Measurements from ENCODE around the gene ECE2.

ECE2 gene

DNA sequence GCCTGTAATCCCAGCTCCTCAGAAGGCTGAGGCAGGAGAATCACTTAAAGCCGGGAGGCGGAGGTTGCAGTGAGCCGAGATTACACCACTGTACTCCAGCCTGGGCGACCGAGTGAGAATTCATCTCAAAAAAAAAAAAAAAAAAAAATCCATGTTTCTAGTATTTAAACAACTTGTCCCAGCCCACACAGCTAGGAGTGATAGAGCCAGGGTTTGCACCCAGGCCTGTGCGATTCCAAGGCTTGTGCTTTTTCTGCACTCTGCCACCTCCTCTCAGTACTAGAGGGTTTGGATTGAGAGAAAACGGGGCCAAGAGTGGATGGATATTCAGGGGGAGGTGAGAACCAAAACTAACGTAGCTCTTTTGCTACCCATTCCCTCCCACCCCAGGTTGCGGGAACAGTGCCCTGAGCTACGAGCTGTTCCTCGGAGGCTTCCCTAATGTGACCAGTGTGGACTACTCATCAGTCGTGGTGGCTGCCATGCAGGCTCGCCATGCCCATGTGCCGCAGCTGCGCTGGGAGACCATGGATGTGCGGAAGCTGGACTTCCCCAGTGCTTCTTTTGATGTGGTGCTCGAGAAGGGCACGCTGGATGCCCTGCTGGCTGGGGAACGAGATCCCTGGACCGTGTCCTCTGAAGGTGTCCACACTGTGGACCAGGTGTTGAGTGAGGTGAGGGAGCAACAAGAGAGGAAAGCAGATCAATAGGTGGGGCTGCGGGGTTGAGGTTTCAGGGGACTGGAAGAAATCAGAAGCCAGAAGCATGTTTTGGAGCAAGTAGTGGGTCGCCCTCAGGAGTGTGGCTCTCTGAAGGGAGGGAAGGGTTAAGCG is 18.5 kb upstream of the ECE2 start:
- no peak overlapping the region for H3K23ac ChIP-seq (ENCODE audit: low read length)
- no peak overlapping the region for H3K4me2 ChIP-seq (ENCODE audit: low read length)
- no peak overlapping the region for H3K4me3 ChIP-seq (ENCODE audit: low read length)
- H2BK120ac ChIP-seq (ENCODE audit: low read depth, low read length): no peak overlapping the region
- WGBS (ENCODE audit: extremely low coverage, insufficient coverage, low lambda C conversion rate): no CpG with 5 or more reads among the region's 23 CpGs
- no peak overlapping the region for H3K4ac ChIP-seq (ENCODE audit: low read depth, low read length)
- H3K27me3 ChIP-seq (ENCODE audit: insufficient read depth, low read length, poor library complexity): peaks cover 17% of the 10 kb centered on the region
- H3K56ac ChIP-seq (ENCODE audit: low read length): no peak overlapping the region
- H2BK15ac ChIP-seq (replicated peaks; ENCODE audit: low read depth): no peak overlapping the region
- no peak overlapping the region for H2BK5ac ChIP-seq (ENCODE audit: low read length)
- no peak overlapping the region for H3K9ac ChIP-seq (ENCODE audit: low read length)
- no peak overlapping the region for H4K5ac ChIP-seq (ENCODE audit: low read length)
- no peak overlapping the region for H4K8ac ChIP-seq (ENCODE audit: low read depth, low read length)
- H2AK5ac ChIP-seq (ENCODE audit: low read length): no peak overlapping the region
- no peaks in the 10 kb centered on the region for H3K79me2 ChIP-seq (ENCODE audit: control insufficient read depth, insufficient read depth, low read length)
- no peaks in the 10 kb centered on the region for H3K36me3 ChIP-seq (ENCODE audit: control insufficient read depth, insufficient read depth, low read length)
- H3K4me1 ChIP-seq (ENCODE audit: control insufficient read depth, low read depth, low read length): no peaks in the 10 kb centered on the region
- no peak overlapping the region for H3K27ac ChIP-seq (ENCODE audit: low read depth, low read length)
- no peak overlapping the region for H3K18ac ChIP-seq (ENCODE audit: low read length)
- no peaks in the 10 kb centered on the region for H3K79me1 ChIP-seq (ENCODE audit: low read length)
- no peak for DNase-seq

DNA sequence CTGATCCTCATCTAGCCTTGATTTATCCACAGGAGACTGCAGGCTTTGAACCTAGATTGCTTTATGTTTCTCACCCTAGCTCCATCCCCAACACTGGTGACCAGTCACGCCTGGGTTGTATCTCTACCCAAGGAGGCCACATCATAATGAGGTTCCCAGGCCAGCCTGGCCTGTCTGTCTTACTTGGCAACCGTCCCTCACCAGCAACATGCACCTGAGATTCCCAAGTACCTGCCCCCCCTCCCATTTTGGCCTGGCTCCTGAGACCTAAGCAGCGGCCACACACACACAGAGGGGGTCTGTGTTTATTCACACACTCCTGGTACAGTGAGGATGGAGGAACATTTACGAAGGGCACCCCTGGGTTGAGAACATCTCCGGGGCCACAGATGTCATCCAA is 16.9 kb upstream of the ECE2 start:
- H3K4me2 ChIP-seq (ENCODE audit: low read length): no peak overlapping the region
- no peaks in the 10 kb centered on the region for H3K36me3 ChIP-seq (ENCODE audit: control insufficient read depth, insufficient read depth, low read length)
- H3K4me3 ChIP-seq (ENCODE audit: low read length): no peak overlapping the region
- H2AK5ac ChIP-seq (ENCODE audit: low read length): no peak overlapping the region
- H2BK15ac ChIP-seq (replicated peaks; ENCODE audit: low read depth): no peak overlapping the region
- H2BK5ac ChIP-seq (ENCODE audit: low read length): no peak overlapping the region
- H3K23ac ChIP-seq (ENCODE audit: low read length): no peak overlapping the region
- H3K56ac ChIP-seq (ENCODE audit: low read length): no peak overlapping the region
- no CpG with 5 or more reads among the region's 5 CpGs for WGBS (ENCODE audit: extremely low coverage, insufficient coverage, low lambda C conversion rate)
- H3K27me3 ChIP-seq (ENCODE audit: insufficient read depth, low read length, poor library complexity): peaks cover 19% of the 10 kb centered on the region
- DNase-seq: no peak
- H3K79me1 ChIP-seq (ENCODE audit: low read length): no peaks in the 10 kb centered on the region
- no peak overlapping the region for H4K5ac ChIP-seq (ENCODE audit: low read length)
- H4K8ac ChIP-seq (ENCODE audit: low read depth, low read length): no peak overlapping the region
- no peak overlapping the region for H3K18ac ChIP-seq (ENCODE audit: low read length)
- H3K4me1 ChIP-seq (ENCODE audit: control insufficient read depth, low read depth, low read length): no peaks in the 10 kb centered on the region
- no peak overlapping the region for H3K9ac ChIP-seq (ENCODE audit: low read length)
- H3K4ac ChIP-seq (ENCODE audit: low read depth, low read length): no peak overlapping the region
- no peak overlapping the region for H2BK120ac ChIP-seq (ENCODE audit: low read depth, low read length)
- no peak overlapping the region for H3K27ac ChIP-seq (ENCODE audit: low read depth, low read length)
- no peaks in the 10 kb centered on the region for H3K79me2 ChIP-seq (ENCODE audit: control insufficient read depth, insufficient read depth, low read length)

DNA sequence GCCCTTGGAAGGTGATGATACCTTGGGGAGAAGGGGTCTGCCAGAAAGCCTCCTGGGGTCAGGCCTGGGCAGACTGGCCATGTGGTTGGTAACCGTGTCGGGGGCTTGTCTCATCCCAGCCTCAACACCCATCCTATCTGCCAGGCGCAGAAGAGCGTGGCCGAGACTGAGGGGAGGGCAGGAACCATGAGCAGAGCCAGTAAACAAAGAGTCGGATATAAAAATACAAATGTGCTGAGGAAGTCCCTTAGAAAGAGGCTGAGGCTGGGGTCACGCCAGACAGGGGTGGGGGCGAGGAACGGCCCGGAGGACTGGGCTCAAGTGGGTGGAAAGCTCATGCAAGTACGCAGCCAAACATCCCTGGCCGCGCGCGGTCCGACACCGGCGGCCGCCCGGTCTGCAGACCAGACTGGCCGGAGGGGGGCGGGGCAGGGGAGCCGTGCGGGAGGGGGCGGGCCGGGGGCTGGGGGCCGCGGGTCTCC is 16.4 kb upstream of the ECE2 start:
- DNase-seq: no peak

DNA sequence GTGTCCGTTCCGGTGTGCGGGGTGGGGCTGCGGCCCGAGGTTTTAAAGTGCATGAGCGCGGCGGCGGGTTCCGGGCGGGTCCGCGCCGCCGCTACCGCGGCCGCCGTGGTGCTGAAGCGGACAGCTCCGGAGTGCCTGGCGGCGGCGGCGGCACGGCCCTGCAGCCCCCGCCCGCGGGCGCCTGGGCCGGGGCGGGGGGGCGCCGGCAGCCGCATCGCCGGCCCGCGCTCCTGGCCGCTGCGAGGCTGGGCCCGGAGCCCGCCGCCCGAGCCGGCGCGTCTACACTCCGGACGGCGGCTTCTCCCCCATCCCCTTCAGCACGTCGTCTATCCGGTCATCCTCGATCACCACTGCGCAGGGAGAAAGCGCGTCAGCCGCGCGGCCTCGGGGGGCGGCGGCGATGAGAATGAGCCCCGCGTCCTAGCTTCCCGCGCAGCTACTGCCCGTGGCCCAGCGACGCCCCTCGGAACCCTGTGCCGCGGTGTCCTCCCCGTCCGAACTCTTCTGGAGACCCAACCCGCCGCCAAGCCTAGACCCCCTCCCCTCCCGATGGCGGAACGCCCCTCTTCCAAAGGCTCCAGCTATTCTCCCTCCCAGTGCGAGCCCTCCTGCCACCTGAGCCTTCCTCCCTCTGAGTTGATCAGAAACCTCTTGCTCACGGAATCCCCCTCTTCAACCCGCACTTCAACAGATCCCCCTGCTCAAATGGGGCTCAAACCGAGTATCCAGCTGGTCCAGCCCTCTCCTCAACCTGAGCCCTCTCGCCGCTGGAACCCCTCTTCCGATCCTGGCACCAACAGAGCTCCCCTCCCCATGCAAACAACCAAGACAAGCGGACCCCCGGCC is 15.7 kb upstream of the ECE2 start:
- Histone ChIP-seq H3K4me2 (ENCODE audit: low read length) (peak overlapping the region; percentile 57), H2BK120ac (ENCODE audit: low read depth, low read length) (no peak overlapping the region), H2BK15ac (replicated peaks; ENCODE audit: low read depth) (no peak overlapping the region), H4K5ac (ENCODE audit: low read length) (no peak overlapping the region), H3K23ac (ENCODE audit: low read length) (no peak overlapping the region), H3K79me2 (ENCODE audit: control insufficient read depth, insufficient read depth, low read length) (no peaks in the 10 kb centered on the region), H2BK5ac (ENCODE audit: low read length) (no peak overlapping the region), H3K27me3 (ENCODE audit: insufficient read depth, low read length, poor library complexity) (peaks cover 19% of the 10 kb centered on the region), H3K36me3 (ENCODE audit: control insufficient read depth, insufficient read depth, low read length) (no peaks in the 10 kb centered on the region), H3K18ac (ENCODE audit: low read length) (no peak overlapping the region), H3K4me3 (ENCODE audit: low read length) (no peak overlapping the region), H3K9ac (ENCODE audit: low read length) (peak overlapping the region; percentile 13), H2AK5ac (ENCODE audit: low read length) (no peak overlapping the region), H3K4me1 (ENCODE audit: control insufficient read depth, low read depth, low read length) (no peaks in the 10 kb centered on the region), H3K4ac (ENCODE audit: low read depth, low read length) (no peak overlapping the region), H3K56ac (ENCODE audit: low read length) (no peak overlapping the region), H3K27ac (ENCODE audit: low read depth, low read length) (no peak overlapping the region), H4K8ac (ENCODE audit: low read depth, low read length) (no peak overlapping the region), H3K79me1 (ENCODE audit: low read length) (no peaks in the 10 kb centered on the region)
- WGBS (ENCODE audit: extremely low coverage, insufficient coverage, low lambda C conversion rate): no CpG with 5 or more reads among the region's 91 CpGs
- peak; percentile 36 for DNase-seq

More for the DNA sequence above, 16.4 kb upstream of the ECE2 start:
- Histone ChIP-seq H4K8ac (ENCODE audit: low read depth, low read length) (no peak overlapping the region), H2AK5ac (ENCODE audit: low read length) (no peak overlapping the region), H3K56ac (ENCODE audit: low read length) (no peak overlapping the region), H2BK15ac (replicated peaks; ENCODE audit: low read depth) (no peak overlapping the region), H3K18ac (ENCODE audit: low read length) (no peak overlapping the region), H3K79me2 (ENCODE audit: control insufficient read depth, insufficient read depth, low read length) (no peaks in the 10 kb centered on the region), H3K27ac (ENCODE audit: low read depth, low read length) (no peak overlapping the region), H3K23ac (ENCODE audit: low read length) (no peak overlapping the region), H2BK120ac (ENCODE audit: low read depth, low read length) (no peak overlapping the region), H3K9ac (ENCODE audit: low read length) (no peak overlapping the region), H3K4me2 (ENCODE audit: low read length) (no peak overlapping the region), H4K5ac (ENCODE audit: low read length) (no peak overlapping the region), H3K4ac (ENCODE audit: low read depth, low read length) (no peak overlapping the region), H2BK5ac (ENCODE audit: low read length) (no peak overlapping the region), H3K27me3 (ENCODE audit: insufficient read depth, low read length, poor library complexity) (peaks cover 19% of the 10 kb centered on the region), H3K4me3 (ENCODE audit: low read length) (no peak overlapping the region), H3K4me1 (ENCODE audit: control insufficient read depth, low read depth, low read length) (no peaks in the 10 kb centered on the region), H3K79me1 (ENCODE audit: low read length) (no peaks in the 10 kb centered on the region), H3K36me3 (ENCODE audit: control insufficient read depth, insufficient read depth, low read length) (no peaks in the 10 kb centered on the region)
- WGBS (ENCODE audit: extremely low coverage, insufficient coverage, low lambda C conversion rate): no CpG with 5 or more reads among the region's 28 CpGs

DNA sequence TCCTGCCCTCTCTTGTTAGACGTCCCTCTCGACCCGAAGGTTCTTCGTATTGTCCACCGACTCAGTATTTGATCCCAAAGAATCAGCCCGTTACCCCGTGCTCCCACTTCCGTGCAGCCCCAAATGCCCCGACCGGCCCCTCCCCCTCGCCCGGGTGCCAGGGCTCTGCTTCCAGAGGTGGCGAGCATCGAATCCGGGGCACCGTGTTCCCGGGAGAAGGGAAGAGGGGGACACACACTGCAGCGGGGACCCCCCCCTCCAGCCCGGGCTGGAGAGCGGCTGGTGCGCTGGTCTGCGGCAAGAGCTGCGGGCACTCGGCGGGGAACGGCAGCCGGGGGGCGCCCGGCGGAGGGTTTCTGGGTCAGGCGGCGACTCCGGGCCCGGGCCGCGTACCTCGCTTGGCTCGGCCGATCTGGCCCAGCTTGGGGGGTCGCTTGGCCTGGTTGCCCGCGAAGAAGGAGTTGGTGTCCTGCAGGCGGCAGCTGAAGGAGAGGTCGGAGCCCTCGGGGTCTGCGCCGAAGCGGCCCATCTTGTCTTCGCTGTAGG is 15.0 kb upstream of the ECE2 start:
- no peak overlapping the region for H4K5ac ChIP-seq (ENCODE audit: low read length)
- no peak overlapping the region for H3K4ac ChIP-seq (ENCODE audit: low read depth, low read length)
- H3K4me2 ChIP-seq (ENCODE audit: low read length): peak overlapping the region; percentile 68
- no peak overlapping the region for H3K23ac ChIP-seq (ENCODE audit: low read length)
- WGBS (ENCODE audit: extremely low coverage, insufficient coverage, low lambda C conversion rate): no CpG with 5 or more reads among the region's 49 CpGs
- peak overlapping the region; percentile 80 for H3K56ac ChIP-seq (ENCODE audit: low read length)
- H2AK5ac ChIP-seq (ENCODE audit: low read length): no peak overlapping the region
- H3K4me1 ChIP-seq (ENCODE audit: control insufficient read depth, low read depth, low read length): no peaks in the 10 kb centered on the region
- peak overlapping the region; percentile 35 for H3K4me3 ChIP-seq (ENCODE audit: low read length)
- H4K8ac ChIP-seq (ENCODE audit: low read depth, low read length): no peak overlapping the region
- no peak overlapping the region for H2BK120ac ChIP-seq (ENCODE audit: low read depth, low read length)
- H3K27ac ChIP-seq (ENCODE audit: low read depth, low read length): no peak overlapping the region
- peaks cover 19% of the 10 kb centered on the region for H3K27me3 ChIP-seq (ENCODE audit: insufficient read depth, low read length, poor library complexity)
- H3K79me2 ChIP-seq (ENCODE audit: control insufficient read depth, insufficient read depth, low read length): no peaks in the 10 kb centered on the region
- no peak overlapping the region for H3K18ac ChIP-seq (ENCODE audit: low read length)
- no peaks in the 10 kb centered on the region for H3K36me3 ChIP-seq (ENCODE audit: control insufficient read depth, insufficient read depth, low read length)
- H3K79me1 ChIP-seq (ENCODE audit: low read length): no peaks in the 10 kb centered on the region
- DNase-seq: peak; percentile 9
- peak overlapping the region; percentile 54 for H3K9ac ChIP-seq (ENCODE audit: low read length)
- H2BK15ac ChIP-seq (replicated peaks; ENCODE audit: low read depth): no peak overlapping the region
- H2BK5ac ChIP-seq (ENCODE audit: low read length): no peak overlapping the region
